Stimulated activated naive CD4-positive, alpha-beta T cell treated with Interleukin-2 at 50 U/mL for 16 hours (primary cell): Measurements from ENCODE around the gene CORO7.
"Not testable (repeated sequence)": the region's sequence is repeated elsewhere in the genome, so short reads cannot be mapped to it uniquely, and the experiment has no call there.

Experiments
- DNase-seq: peaks from one replicate; lab custom pipeline; 2025; lab: John Stamatoyannopoulos, UW

Gene CORO7

DNA sequence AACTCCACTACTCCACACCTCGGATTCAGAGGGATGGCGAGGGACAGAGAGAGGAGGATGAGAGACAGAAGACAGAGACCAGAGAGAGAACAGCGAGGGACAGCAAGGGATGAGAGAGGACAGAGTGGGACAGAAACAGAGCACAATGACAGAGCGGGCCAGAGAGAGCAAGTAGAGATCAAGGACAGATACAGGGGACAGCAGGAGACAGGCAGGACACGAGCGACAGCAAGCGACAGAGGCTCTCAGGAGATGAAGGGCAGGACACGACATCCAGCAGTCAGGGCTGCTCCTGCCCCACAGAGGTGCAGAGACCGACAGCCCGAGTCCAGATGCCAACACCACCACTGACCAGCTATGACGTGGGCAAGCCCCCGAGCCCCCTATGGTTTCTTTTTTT is 14.9 kb downstream of the CORO7 start:
- no peak for DNase-seq

DNA sequence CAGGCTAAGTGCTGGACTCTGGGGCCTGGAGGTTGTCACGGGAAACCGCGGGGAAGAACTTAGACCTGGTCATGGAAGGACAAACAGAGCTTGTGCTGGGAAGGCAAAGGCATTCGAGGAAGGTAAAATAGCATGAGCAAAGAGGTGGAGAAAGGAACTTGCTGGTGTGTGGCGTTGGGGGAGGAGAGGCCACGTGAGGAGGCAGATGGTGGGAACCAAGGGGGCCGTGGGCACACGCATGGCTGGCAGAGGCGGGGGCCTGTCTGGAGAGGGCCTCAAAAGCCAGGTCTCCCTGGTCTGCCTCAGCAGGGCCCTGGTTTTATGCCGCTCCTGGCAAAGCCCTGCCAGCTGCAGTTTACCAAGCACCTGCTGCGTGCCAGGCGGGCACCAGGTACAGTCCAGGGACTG is 15.3 kb downstream of the CORO7 start:
- DNase-seq = no peak

- DNase-seq = no peak
Observed at GRCh38 chr16:4399001-4399730, 17.2 kb downstream of the CORO7 start.

GRCh38 chr16:4395055-4395726 is 21.2 kb downstream of the CORO7 start:
- no peak for DNase-seq

- DNase-seq = not testable (repeated sequence)
Observed at GRCh38 chr16:4393850-4394249, 22.5 kb downstream of the CORO7 start.

DNA sequence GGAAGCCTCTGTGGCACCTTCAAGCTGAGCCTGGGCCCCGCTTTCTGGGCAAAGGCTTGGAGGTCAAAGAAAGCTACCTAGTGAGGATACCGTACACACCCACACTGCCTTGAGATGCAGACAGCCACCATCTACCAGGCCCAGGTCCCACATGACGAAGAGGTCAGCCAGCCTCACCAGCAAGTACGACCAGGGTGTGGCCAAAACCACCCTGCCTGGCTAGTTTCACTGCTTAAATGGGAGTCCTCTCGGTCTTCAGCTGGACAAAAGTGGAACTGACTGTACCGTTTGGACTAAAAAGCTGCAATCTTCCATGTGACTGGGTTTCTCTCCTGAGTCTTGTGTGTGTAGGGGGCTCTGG is 23.2 kb downstream of the CORO7 start:
- no peak for DNase-seq

GRCh38 chr16:4392382-4393239 is 23.8 kb downstream of the CORO7 start:
- DNase-seq = no peak

DNA sequence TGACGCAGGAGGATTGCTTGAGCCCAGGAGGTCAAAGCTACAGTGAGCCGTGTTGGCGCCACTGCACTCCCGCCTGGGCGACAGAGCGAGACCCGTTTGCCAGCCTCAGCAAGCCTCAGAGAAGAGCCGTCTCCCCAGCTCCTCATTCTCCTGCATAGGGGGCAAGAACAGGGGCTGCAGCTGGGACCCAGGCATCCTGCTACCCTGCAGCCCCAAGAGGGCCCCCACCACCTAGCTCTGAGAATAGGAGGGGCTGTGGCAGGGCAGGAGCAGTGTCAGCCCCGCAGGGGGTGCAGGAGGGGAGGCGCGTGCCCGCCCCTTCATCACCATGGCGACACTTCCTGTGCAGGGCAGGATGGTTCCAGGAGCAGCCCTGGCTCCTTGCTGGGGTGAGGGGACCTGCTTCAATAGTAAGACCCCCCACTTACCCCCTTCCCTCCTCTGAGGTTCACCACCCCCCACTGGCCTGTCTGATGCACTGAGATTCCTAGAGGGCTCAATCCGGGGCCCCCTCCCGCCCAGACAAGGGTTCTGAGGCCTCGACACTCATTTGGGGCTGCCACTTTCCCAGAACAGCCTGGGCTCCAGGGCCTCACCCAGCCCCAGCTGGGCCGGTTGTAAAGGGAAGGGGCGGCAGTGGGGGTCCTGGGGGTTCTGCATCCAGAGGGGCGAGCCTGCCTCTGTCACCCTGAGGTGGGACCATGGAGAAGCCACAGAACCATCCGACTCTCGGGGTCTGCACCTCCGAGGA is 24.6 kb downstream of the CORO7 start:
- no peak for DNase-seq

GRCh38 chr16:4390266-4391260 is 25.8 kb downstream of the CORO7 start:
- DNase-seq = no peak

- DNase-seq = no peak
Observed at GRCh38 chr16:4389051-4389955, 27.1 kb downstream of the CORO7 start.

DNA sequence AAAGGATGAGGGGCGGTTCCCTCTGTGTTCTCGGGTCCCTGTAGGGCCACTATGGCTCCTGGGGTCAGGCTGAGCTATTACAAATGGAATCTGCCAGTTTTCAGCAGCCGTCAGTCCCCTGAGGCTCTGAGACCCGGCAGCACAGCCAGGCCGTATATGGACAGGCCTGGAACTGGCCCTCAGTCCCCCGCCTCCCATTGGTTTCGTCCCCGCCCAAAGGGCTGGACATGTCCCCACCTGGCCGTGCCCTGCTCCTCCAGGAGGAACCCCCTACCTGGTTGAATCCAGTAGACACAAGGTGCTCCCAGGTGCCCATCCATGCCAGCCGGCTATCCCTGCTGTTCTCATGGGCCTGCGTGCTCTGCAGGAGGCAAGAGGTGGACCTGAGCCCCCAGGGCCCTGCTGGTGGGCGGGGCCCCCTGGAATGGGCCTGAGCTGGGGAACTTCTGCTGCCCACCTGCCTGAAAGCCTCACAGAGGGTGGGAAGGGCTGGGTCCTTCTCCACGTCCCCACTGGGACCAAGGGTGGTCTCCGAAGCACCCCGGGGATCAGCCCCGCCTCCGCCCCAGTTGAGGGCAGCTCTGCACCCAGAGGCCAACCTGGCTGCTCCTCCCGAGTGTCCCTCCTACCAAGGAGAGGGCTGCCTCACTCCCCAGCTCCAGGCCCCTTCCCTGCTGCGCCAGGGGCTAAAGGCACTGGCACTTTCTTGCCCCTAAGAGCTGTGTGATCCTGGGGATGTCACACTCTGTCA is 27.9 kb downstream of the CORO7 start:
- DNase-seq = no peak

DNA sequence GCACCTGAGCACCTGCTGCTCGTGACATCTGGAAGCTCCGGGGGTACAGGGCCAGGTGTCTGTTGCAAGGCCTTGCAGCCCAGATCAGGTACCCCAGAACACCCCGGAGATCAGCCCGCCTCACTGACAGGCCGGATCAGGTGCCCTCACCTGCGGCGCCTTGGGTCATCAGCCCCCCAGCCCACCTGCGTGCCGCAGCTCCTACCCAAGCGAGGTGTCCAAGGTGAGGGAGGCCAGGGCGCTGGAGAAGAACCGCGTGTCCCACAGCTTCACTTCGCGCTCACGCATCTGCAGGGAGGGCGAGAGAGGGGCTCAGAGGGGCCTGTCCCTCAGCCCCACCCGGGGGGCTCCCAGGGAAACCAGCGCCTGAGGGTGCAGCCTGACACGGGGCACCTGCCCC is 28.6 kb downstream of the CORO7 start:
- no peak for DNase-seq

DNA sequence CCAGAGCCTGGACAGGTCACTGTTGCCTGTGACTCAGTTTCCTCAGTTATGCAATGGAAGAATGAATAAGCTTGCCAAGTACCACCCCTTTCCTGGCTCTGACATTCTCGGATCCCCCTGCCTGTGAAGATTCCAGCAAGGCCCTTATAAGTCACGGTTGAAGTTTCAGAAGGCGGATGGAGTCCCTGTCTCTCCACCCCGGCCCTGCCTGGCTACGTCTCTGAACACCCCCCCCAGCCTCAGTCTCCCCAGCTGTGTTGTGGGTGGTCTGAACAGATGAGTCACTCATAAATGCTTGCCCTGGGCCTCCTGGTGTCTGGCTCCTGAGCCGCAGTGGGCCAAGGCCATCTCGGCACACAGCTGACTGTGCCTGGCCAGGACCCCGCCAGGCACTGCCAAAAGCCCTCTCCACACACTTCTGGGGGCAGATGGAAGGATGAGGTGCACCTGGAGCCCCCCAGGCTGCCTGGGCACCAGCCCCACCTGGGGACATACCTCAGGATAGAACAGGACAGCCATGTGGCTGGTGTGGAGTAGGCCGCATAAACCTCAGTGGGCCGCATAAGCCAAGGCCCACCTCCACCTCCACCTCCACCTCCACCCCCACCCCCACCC is 29.3 kb downstream of the CORO7 start:
- DNase-seq = no peak

DNA sequence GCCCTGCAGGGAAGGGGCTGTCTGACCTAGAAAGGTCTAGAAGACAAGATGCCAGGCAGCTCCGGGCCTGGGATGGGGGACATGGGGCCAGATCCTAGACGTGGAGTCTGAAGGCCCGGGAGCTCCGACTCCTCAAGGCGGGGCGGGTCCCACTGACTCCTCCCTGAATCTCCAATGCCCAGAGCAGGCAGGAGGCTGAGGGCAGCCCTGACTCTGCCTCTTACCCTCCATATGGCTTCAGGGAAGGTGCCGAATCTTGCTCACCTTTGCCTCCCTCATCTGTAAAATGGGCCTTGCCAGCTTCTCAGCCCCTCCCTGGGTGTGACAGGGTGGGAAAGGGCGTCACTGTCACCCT is 30.0 kb downstream of the CORO7 start:
- DNase-seq = no peak

GRCh38 chr16:4385789-4386450 is 30.5 kb downstream of the CORO7 start:
- no peak for DNase-seq

GRCh38 chr16:4385066-4385788 is 31.2 kb downstream of the CORO7 start:
- DNase-seq = no peak

DNA sequence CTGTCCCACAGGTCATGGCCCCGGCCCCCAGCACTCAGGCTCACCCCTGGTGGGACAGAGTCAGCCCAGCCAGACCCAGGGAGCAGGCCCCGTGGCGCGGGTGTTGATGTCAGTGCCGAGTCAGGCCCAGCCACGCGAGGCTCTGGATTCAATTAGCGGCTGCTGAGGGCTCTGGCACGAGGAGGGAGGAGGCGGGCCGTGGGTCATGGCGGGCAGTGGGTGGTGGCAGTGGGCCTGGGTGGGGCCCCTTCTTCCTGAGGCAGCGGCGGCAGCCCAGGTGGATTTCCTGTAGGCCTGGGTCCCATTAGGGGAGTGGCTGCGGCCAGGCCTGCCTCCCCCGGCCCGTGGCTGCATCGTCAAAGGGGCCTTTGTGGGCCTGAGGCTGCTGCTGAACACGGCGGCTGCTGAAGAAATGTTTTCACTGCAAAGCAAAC is 31.9 kb downstream of the CORO7 start:
- no peak for DNase-seq
